Natural killer cell treated with Interleukin-12 subunit alpha and Interleukin-12 subunit beta and Interleukin-15 and Interleukin-18, amount 100 ng/mL, for 72 hours (primary cell): ENCODE results near the gene PRDM10. TPM values are rescaled to one million over a fixed set of nuclear protein-coding genes. Genes with fewer than 3 reads are reported as not detected.
"Not testable (repeated sequence)": the region's sequence is repeated elsewhere in the genome, so short reads cannot be mapped to it uniquely, and the experiment has no call there.

ENCODE experiments used
- ATAC-seq, 2 donors: fragments of 150-1000 bp; cut with Tn5 transposase in 1 of 2; sonication (Bioruptor Pico), chemical (Tn5 transposase) in 1 of 2; 2 replicates each; pipeline ENCODE4 v1.10.0; 2021
- DNase-seq: peaks from one replicate; pipeline ENCODE4 v3.0.0; 2022; ENCODE audit warnings: low spot score
- H3K27ac Mint-ChIP-seq, 2 donors: 1 replicate in 1 of 2; 2 replicates in 1 of 2; pipeline ENCODE4 v1.8.0; 2022; ENCODE audit warnings: mixed read lengths in 2 of 2, mild to moderate bottlenecking in 1 of 2, moderate library complexity in 1 of 2
- H3K27me3 Mint-ChIP-seq, 2 donors: 1 replicate in 1 of 2; 2 replicates in 1 of 2; pipeline ENCODE4 v1.8.0; 2022; ENCODE audit warnings: mixed read lengths in 2 of 2
- H3K36me3 Mint-ChIP-seq: one replicate; pipeline ENCODE4 v1.8.0; 2022; ENCODE audit warnings: mixed read lengths
- H3K4me1 Mint-ChIP-seq, 2 donors: 1 replicate in 1 of 2; 2 replicates in 1 of 2; pipeline ENCODE4 v1.8.0; 2022; ENCODE audit warnings: low read depth in 2 of 2, mixed read lengths in 2 of 2, mild to moderate bottlenecking in 1 of 2
- H3K4me3 Mint-ChIP-seq: one replicate; pipeline ENCODE4 v1.8.0; 2022; ENCODE audit warnings: mixed read lengths
- H3K9me3 Mint-ChIP-seq: 2 replicates; pipeline ENCODE4 v1.8.0; 2022; ENCODE audit warnings: mixed read lengths
- total RNA-seq, 2 donors: library from RNA; stranded (reverse); gene quantifications; one replicate each; pipeline ENCODE4 v1.2.3, GENCODE V29; 2022

PRDM10 gene
- total RNA-seq, 2 donors from 2014 or later = 14.6 to 18.7 TPM

GRCh38 chr11:129960216-129961214 lies 42.1 kb downstream of the PRDM10 start:
- no peaks in the 10 kb centered on the region for H3K27me3 Mint-ChIP-seq
- H3K4me1 Mint-ChIP-seq = peaks cover 14 to 18% of the 10 kb centered on the region in 2 donors
- no peak overlapping the region for H3K27ac Mint-ChIP-seq
- DNase-seq (no peak), ATAC-seq (peak; percentile 65 to 81)
- H3K9me3 Mint-ChIP-seq = no peaks in the 10 kb centered on the region
- peak overlapping the region; percentile 13 for H3K4me3 Mint-ChIP-seq
- no peaks in the 10 kb centered on the region for H3K36me3 Mint-ChIP-seq

GRCh38 chr11:129959687-129960086 lies 42.9 kb downstream of the PRDM10 start:
- peaks cover 14 to 18% of the 10 kb centered on the region in 2 donors for H3K4me1 Mint-ChIP-seq
- H3K4me3 Mint-ChIP-seq = no peak overlapping the region
- H3K27ac Mint-ChIP-seq = no peak overlapping the region
- DNase-seq (no peak), ATAC-seq (no peak)
- no peaks in the 10 kb centered on the region for H3K36me3 Mint-ChIP-seq
- H3K9me3 Mint-ChIP-seq = no peaks in the 10 kb centered on the region
- no peaks in the 10 kb centered on the region for H3K27me3 Mint-ChIP-seq

GRCh38 chr11:129955282-129955681 lies 47.4 kb downstream of the PRDM10 start:
- DNase-seq (no peak), ATAC-seq (no peak)
- no peak overlapping the region for H3K4me3 Mint-ChIP-seq
- H3K4me1 Mint-ChIP-seq = peaks cover 7 to 10% of the 10 kb centered on the region in 2 donors
- no peaks in the 10 kb centered on the region for H3K27me3 Mint-ChIP-seq
- no peak overlapping the region for H3K27ac Mint-ChIP-seq
- no peaks in the 10 kb centered on the region for H3K9me3 Mint-ChIP-seq
- no peaks in the 10 kb centered on the region for H3K36me3 Mint-ChIP-seq

- not testable (repeated sequence) for H3K4me3 Mint-ChIP-seq, H3K27ac Mint-ChIP-seq, H3K9me3 Mint-ChIP-seq, H3K27me3 Mint-ChIP-seq, ATAC-seq, DNase-seq, H3K36me3 Mint-ChIP-seq, H3K4me1 Mint-ChIP-seq
Measured at GRCh38 chr11:129954703-129955102, 47.9 kb downstream of the PRDM10 start.

- Mint-ChIP-seq H3K4me3 (no peak overlapping the region), H3K27ac (no peak overlapping the region), H3K4me1 (peaks cover 6 to 10% of the 10 kb centered on the region in 2 donors), H3K27me3 (no peaks in the 10 kb centered on the region), H3K9me3 (no peaks in the 10 kb centered on the region), H3K36me3 (no peaks in the 10 kb centered on the region)
- DNase-seq (no peak), ATAC-seq (no peak)
Measured at GRCh38 chr11:129951866-129952262, 50.8 kb downstream of the PRDM10 start.

GRCh38 chr11:129951201-129951865 lies 51.3 kb downstream of the PRDM10 start:
- Mint-ChIP-seq H3K27me3 (no peaks in the 10 kb centered on the region), H3K4me1 (peaks cover 6 to 10% of the 10 kb centered on the region in 2 donors), H3K4me3 (no peak overlapping the region), H3K9me3 (no peaks in the 10 kb centered on the region), H3K36me3 (no peaks in the 10 kb centered on the region), H3K27ac (no peak overlapping the region)
- no peak for DNase-seq
- ATAC-seq = no peak

- ATAC-seq = no peak
- DNase-seq = no peak
- Mint-ChIP-seq H3K36me3 (no peaks in the 10 kb centered on the region), H3K9me3 (no peaks in the 10 kb centered on the region), H3K4me3 (no peak overlapping the region), H3K27ac (no peak overlapping the region), H3K4me1 (peaks cover 6 to 10% of the 10 kb centered on the region in 2 donors), H3K27me3 (no peaks in the 10 kb centered on the region)
Measured at GRCh38 chr11:129950101-129951091, 52.2 kb downstream of the PRDM10 start.

GRCh38 chr11:129948926-129949466 lies 53.6 kb downstream of the PRDM10 start:
- H3K27ac Mint-ChIP-seq = no peak overlapping the region
- H3K36me3 Mint-ChIP-seq = no peaks in the 10 kb centered on the region
- ATAC-seq = no peak

GRCh38 chr11:129947474-129947873 lies 55.2 kb downstream of the PRDM10 start:
- no peaks in the 10 kb centered on the region for H3K27me3 Mint-ChIP-seq
- DNase-seq (no peak), ATAC-seq (no peak)
- peaks cover under 1% of the 10 kb centered on the region for H3K36me3 Mint-ChIP-seq
- no peak overlapping the region for H3K27ac Mint-ChIP-seq
- peaks cover 6 to 10% of the 10 kb centered on the region in 2 donors for H3K4me1 Mint-ChIP-seq
- no peaks in the 10 kb centered on the region for H3K9me3 Mint-ChIP-seq
- no peak overlapping the region for H3K4me3 Mint-ChIP-seq

More at GRCh38 chr11:129948926-129949466, 53.6 kb downstream of the PRDM10 start:
- Mint-ChIP-seq H3K9me3 (no peaks in the 10 kb centered on the region), H3K27me3 (no peaks in the 10 kb centered on the region), H3K4me3 (no peak overlapping the region), H3K4me1 (peaks cover 6 to 10% of the 10 kb centered on the region in 2 donors)
- no peak for DNase-seq

GRCh38 chr11:129946965-129947364 lies 55.7 kb downstream of the PRDM10 start:
- DNase-seq (no peak), ATAC-seq (no peak)
- Mint-ChIP-seq H3K4me1 (peaks cover 6 to 10% of the 10 kb centered on the region in 2 donors), H3K9me3 (no peaks in the 10 kb centered on the region), H3K27ac (no peak overlapping the region), H3K27me3 (no peaks in the 10 kb centered on the region), H3K36me3 (peaks cover 4% of the 10 kb centered on the region), H3K4me3 (no peak overlapping the region)

GRCh38 chr11:129946256-129946655 lies 56.4 kb downstream of the PRDM10 start:
- Mint-ChIP-seq H3K9me3 (no peaks in the 10 kb centered on the region), H3K27ac (no peak overlapping the region), H3K27me3 (no peaks in the 10 kb centered on the region), H3K36me3 (peaks cover 4% of the 10 kb centered on the region), H3K4me3 (no peak overlapping the region), H3K4me1 (peaks cover 6 to 10% of the 10 kb centered on the region in 2 donors)
- no peak for DNase-seq
- ATAC-seq = no peak

GRCh38 chr11:129945373-129945772 lies 57.3 kb downstream of the PRDM10 start:
- Mint-ChIP-seq H3K4me1 (peaks cover 2 to 3% of the 10 kb centered on the region in 2 donors), H3K27ac (no peak overlapping the region), H3K27me3 (no peaks in the 10 kb centered on the region), H3K4me3 (no peak overlapping the region), H3K36me3 (peaks cover 4% of the 10 kb centered on the region), H3K9me3 (no peaks in the 10 kb centered on the region)
- ATAC-seq = no peak
- no peak for DNase-seq

- Mint-ChIP-seq H3K4me1 (no peaks in the 10 kb centered on the region), H3K9me3 (no peaks in the 10 kb centered on the region), H3K36me3 (peaks cover 4% of the 10 kb centered on the region), H3K27ac (no peak overlapping the region), H3K27me3 (no peaks in the 10 kb centered on the region), H3K4me3 (no peak overlapping the region)
- DNase-seq (no peak), ATAC-seq (no peak)
Measured at GRCh38 chr11:129944696-129945095, 57.9 kb downstream of the PRDM10 start.
